Measurements from ENCODE around the gene PPP1R12A.
"Not testable (repeated sequence)": the region's sequence is repeated elsewhere in the genome, so short reads cannot be mapped to it uniquely, and the experiment has no call there.

The PPP1R12A gene

GRCh38 chr12:79891506-79892162 lies 43.3 kb downstream of the PPP1R12A start:
- peak in 1 of 14 donors; percentile 22 for DNase-seq

DNA sequence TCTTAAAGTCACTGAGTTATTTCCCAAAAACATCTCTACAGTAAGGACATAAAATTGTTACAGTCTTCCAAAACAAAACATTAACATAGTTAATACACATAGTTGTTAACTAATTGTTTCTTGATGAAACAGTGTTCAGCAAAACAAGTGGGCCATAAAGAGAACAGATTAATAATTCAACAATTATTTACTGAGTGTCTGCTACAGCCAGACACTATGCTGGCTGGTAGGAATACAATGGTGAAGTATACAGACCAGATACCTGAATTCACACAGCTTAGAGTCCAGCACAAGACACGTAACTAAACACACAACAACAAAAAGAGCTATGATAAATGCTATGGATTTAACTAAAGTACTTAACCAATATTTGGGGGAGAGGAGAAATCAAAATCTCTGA lies 47.0 kb downstream of the PPP1R12A start:
- no peak for DNase-seq

- no peak for DNase-seq
These were observed 47.9 kb downstream of the PPP1R12A start for GRCh38 chr12:79886917-79887519.

- no peak for DNase-seq
These were observed 48.9 kb downstream of the PPP1R12A start for GRCh38 chr12:79885911-79886490.

DNA sequence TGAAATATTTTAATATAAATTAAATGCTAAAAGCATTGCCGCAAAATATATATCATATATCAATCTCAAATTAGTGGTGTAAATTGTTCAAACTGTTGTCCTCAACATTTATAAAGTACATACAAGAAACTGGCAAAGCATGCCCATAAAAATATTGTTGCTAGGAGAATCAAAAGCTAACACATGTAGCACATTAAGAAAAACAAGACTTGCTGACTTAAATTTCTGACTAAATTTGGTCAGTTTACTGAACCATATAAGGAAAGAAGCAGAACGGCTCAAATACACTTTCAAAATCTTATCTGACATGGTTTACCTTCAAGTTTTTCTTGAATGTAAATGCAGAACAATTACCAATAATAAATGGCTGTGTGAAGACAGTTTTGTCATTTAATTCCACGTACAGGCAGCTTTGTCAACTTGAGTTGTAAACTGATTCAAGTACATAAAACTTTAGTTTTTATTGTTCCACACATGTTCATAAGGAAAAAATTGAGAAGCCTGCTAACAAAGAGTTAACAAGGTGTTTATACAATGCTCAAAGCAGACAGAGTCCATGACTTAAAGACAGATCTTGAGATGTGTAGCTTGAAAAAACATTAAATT lies 50.4 kb downstream of the PPP1R12A start:
- no peak for DNase-seq

GRCh38 chr12:79883216-79883615 lies 51.7 kb downstream of the PPP1R12A start:
- DNase-seq, result no peak

DNA sequence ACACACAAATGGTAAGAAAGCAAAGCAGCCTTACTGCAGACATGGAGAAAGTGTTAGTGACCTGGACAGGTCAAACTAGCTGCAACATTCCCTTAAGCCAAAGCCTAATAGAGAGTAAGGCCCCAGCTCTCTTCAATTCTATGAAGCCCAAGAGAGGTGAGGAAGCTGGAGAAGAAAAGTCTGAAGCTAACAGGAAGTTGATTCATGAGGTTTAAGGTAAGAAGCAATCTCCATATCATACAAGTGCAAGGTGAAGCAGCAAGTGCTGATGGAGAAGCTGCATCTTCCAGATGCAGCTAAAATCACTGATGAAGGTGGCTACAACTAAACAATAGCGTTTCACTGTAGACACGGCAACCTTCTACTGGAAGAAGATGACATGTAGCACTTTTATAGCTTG lies 53.5 kb downstream of the PPP1R12A start:
- no peak for DNase-seq

DNA sequence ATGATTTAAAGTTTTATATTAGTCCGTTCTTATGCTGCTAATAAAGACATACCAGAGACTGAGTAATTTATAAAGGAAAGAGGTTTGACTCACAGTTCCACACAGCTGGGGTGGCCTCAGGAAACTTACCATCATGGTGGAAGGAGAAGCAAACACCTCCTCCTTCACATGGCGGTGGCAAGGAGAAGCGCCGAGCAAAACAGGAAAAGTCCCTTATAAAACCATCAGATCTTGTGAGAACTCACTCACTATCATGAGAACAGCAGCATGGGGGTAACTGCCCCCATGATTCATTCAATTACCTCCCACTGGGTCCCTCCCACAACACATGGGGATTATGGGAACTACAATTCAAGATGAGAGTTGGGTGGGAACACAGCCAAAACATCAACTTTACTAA lies 56.4 kb downstream of the PPP1R12A start:
- DNase-seq, result not testable (repeated sequence)

GRCh38 chr12:79877246-79877645 lies 57.7 kb downstream of the PPP1R12A start:
- DNase-seq, result no peak

DNA sequence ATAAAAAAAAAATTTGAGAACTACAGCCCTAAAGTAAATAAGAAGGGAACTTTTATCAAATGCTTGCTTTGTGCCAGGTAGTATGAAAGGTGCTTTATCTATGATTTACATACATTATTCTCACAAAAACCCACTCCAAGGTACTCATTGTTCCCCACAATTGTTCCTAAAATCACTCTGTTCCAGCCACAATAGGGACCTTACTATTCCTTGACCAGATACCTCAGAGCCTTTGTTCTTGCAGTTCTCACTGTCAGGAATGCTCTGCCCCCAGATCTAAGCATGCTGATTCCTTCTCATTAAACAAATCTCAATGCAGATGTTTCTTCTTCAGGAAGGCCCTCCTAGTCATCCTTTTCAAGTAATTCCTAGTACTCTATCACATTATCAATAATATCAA lies 60.2 kb downstream of the PPP1R12A start:
- no peak for DNase-seq

DNA sequence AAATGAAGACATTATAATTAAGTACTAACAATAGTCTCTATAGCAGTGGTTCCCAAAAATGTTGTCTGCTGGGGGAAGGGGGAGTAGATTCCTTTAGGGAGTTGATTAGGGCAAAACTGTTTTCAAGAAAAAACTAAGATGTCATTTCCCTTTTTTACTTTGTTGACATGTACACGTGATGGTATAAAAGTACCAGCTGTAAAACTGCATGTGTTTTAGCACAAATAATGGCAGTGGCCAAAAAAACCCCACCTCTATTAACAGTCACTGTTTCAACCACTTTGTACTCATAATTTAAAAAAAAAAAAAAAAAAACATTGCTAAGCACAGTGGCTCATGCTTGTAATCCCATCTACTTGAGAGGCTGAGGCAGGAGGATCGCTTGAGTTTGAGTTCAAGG lies 61.7 kb downstream of the PPP1R12A start:
- DNase-seq, result no peak

- DNase-seq, result no peak
These were observed 63.3 kb downstream of the PPP1R12A start for GRCh38 chr12:79871621-79872020.

GRCh38 chr12:79870916-79871315 lies 64.0 kb downstream of the PPP1R12A start:
- DNase-seq, result no peak

- no peak for DNase-seq
These were observed 75.3 kb downstream of the PPP1R12A start for GRCh38 chr12:79859646-79860045.

DNA sequence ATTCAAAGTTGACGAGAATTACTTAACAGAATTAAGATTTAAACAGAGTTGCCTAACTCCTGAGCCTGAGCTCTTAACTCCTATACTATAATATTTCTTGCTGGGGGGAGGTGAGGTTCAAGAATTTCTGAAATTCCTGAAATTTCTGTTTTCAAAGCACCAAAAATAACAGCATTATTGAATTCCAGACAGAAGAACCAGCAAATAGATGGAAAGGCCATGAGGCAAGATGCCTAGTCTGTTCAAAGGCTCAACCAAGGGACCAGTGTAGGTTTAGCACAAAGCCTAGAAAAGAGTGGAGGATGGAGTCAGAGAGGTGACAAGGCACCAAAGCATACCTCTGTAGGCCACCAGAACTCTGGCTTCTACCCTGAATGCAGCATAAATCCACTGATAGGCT lies 76.4 kb downstream of the PPP1R12A start:
- DNase-seq, result no peak

- DNase-seq, result no peak
These were observed 77.2 kb downstream of the PPP1R12A start for GRCh38 chr12:79857675-79858074.

DNA sequence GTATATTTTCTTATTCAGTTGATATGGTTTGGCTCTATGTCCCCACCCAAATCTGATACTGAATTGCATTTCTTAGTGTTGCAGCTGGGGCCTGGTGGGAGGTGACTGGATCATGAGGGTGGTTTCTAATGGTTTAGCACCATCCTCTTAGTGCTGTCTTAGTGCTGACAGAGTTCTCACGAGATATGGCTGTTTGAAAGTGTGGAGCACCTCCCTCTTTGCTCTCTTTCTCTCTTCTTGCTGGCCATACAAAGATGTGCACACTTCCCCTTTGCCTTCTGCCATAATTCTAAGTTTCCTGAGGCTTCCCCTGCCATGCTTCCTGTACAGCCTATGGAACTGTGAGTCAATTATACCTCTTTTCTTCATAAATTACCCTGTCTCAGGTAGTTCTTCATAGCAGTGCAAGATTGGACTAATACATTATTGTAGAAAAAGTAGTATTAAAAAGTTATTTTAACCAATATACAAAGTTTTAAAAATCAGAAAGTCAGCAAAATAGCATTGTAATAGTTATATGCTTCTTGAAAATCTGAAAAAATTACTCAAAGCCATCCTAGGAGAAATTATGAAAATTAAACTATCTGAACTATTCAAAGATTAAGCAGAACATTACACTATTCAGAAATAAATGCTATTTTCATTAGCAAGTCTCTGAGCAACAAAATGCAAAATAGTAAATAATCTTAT lies 84.1 kb downstream of the PPP1R12A start:
- no peak for DNase-seq

- no peak for DNase-seq
These were observed 86.6 kb downstream of the PPP1R12A start for GRCh38 chr12:79848339-79848738.

GRCh38 chr12:79847417-79847816 lies 87.5 kb downstream of the PPP1R12A start:
- DNase-seq, result no peak

DNA sequence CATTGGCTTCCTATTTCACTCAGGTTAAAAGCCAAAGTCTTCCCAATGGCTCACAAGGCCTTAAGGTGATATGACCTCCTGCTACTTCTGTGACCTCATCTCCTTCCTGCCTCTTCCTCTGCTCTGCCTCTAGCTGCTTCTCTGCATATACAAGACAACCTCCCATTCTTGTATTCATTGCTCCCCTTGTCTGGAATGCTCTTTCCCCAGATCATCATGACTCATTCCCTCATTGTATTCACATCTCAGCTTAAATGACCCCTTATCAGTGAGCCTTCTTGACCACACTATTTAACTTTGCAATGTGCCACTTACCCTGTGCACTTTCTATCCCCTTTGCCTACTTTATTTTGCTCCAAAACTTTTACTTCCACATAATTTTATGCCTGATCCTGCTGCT lies 90.2 kb downstream of the PPP1R12A start:
- DNase-seq, result no peak

DNA sequence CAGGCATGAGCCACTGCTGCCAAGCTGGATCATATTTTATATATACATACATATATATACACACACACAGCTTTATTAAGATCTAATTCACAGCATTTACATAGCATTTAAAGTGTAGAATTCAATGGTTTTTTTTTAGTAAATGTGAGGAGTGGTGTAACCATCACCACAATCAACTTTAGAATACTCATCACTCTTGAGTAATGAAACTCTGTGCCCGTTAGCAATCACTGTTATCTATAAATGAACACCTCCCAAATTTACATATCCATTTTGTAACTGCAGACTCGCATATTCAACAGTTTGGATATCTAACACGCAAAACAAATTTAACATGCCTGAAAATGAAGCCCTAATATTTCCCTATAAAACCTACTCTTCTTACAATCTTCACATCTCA lies 90.9 kb downstream of the PPP1R12A start:
- DNase-seq, result no peak

- no peak for DNase-seq
These were observed 92.3 kb downstream of the PPP1R12A start for GRCh38 chr12:79842630-79843029.

DNA sequence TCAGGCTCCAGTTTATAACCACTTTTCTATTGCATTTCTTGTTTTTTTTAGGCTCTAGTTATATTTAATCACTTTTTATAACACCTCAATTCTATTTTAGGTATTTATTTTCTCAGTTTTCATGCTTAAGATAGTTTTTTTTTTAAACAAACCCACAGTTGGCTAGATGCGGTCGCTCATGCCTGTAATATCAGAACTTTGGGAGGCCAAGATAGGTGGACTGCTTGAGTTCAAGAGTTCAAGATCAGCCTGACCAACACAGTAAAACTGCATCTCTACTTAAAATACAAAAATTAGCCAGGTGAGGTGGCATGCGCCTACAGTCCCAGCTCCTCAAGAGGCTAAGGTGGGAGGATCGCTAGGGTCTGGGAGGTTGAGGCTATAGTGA lies 93.0 kb downstream of the PPP1R12A start:
- no peak for DNase-seq

Measured in C1 segment of cervical spinal cord (tissue), 14 donors.